Activated naive CD4-positive, alpha-beta T cell treated with anti-CD3 and anti-CD28 coated beads, Interleukin-2, amount 50 U/mL, for 24 hours (primary cell): ENCODE measurements around the gene STRA6.

Experiments
- H3K27ac Mint-ChIP-seq: one replicate; pipeline ENCODE4 v1.8.0; 2021; ENCODE audit warnings: mild to moderate bottlenecking, mixed read lengths
- H3K27me3 Mint-ChIP-seq: one replicate; pipeline ENCODE4 v1.8.0; 2021; ENCODE audit warnings: mixed read lengths
- H3K36me3 Mint-ChIP-seq: one replicate; pipeline ENCODE4 v1.8.0; 2021; ENCODE audit warnings: mixed read lengths
- H3K4me1 Mint-ChIP-seq: one replicate; pipeline ENCODE4 v1.8.0; 2021; ENCODE audit warnings: mixed read lengths
- H3K4me3 Mint-ChIP-seq: one replicate; pipeline ENCODE4 v1.8.0; 2021; ENCODE audit warnings: mild to moderate bottlenecking, mixed read lengths
- H3K9me3 Mint-ChIP-seq: one replicate; pipeline ENCODE4 v1.8.0; 2021; ENCODE audit warnings: mixed read lengths

STRA6 gene

DNA sequence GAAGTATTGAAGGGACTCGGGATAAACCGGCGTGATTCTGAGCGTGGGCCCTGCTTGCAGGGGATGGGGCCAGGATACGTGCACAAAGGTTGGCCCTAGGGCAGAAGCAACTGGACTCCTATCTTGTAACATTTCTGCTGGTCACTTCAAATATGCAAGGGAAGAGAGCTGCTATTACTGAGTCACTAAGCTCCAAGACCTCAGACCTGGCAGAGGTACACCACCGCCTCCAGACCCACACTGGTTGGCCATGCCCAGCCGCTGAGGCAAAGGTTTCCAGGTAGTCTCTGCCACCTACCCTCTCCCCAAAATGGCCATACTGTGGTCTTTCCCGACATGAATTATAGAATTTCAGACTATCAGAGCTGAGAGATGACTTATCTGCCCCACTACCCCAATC lies 13.4 kb upstream of the STRA6 start:
- no peaks in the 10 kb centered on the region for H3K36me3 Mint-ChIP-seq
- H3K4me3 Mint-ChIP-seq = no peak overlapping the region
- H3K27ac Mint-ChIP-seq = no peak overlapping the region
- H3K9me3 Mint-ChIP-seq = no peaks in the 10 kb centered on the region
- H3K27me3 Mint-ChIP-seq = peaks cover 6% of the 10 kb centered on the region
- no peaks in the 10 kb centered on the region for H3K4me1 Mint-ChIP-seq

- no peaks in the 10 kb centered on the region for H3K36me3 Mint-ChIP-seq
- peaks cover 3% of the 10 kb centered on the region for H3K27me3 Mint-ChIP-seq
- no peaks in the 10 kb centered on the region for H3K4me1 Mint-ChIP-seq
- H3K9me3 Mint-ChIP-seq = no peaks in the 10 kb centered on the region
- no peak overlapping the region for H3K4me3 Mint-ChIP-seq
- no peak overlapping the region for H3K27ac Mint-ChIP-seq
These were observed 11.9 kb upstream of the STRA6 start for GRCh38 chr15:74214324-74215021.

DNA sequence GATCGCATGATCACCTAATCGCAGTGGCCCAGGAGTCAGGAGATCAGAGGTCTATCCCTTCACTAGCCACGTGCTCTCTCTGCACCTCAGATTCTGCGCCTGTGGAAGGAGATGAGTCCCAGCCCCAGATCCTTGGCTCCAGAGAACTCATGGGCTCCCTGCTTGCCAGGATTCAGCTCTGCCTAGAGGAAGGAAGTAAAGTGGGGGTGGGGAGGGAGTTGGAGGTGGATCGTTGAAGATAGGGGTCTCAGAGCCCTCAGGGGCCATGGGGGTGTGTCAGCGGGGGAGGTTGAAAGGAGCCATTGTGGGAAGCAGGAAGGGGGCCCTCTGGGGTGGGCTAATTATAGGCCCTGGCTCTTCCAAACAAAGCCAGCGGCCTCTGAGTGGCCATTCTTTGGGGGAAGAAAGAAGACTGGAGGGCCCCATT lies 11.3 kb upstream of the STRA6 start:
- Mint-ChIP-seq H3K4me3 (no peak overlapping the region), H3K27me3 (peaks cover 3% of the 10 kb centered on the region)

DNA sequence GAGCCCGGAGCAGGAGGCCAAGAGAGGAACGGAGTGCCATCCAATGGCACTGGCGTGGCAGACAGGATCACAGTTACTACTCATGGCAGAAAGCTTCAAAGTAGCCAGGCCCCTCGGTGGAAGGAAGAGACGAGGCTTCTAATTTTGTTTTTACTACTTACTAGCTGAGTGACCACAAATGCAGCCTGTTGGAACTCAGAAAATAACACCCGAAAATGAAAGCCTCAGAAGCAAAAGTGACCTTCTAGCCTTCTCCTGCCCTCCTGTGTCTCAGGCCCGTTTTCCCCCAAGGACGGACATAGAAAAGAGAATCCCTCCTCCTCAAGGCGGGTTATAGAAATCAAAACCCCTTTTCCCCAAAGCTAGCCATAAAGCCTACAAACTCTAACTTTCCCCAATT lies 9.9 kb upstream of the STRA6 start:
- no peak overlapping the region for H3K27ac Mint-ChIP-seq

More for the DNA sequence above, 11.3 kb upstream of the STRA6 start:
- H3K4me1 Mint-ChIP-seq = no peaks in the 10 kb centered on the region
- no peaks in the 10 kb centered on the region for H3K9me3 Mint-ChIP-seq
- H3K27ac Mint-ChIP-seq = no peak overlapping the region
- no peaks in the 10 kb centered on the region for H3K36me3 Mint-ChIP-seq

DNA sequence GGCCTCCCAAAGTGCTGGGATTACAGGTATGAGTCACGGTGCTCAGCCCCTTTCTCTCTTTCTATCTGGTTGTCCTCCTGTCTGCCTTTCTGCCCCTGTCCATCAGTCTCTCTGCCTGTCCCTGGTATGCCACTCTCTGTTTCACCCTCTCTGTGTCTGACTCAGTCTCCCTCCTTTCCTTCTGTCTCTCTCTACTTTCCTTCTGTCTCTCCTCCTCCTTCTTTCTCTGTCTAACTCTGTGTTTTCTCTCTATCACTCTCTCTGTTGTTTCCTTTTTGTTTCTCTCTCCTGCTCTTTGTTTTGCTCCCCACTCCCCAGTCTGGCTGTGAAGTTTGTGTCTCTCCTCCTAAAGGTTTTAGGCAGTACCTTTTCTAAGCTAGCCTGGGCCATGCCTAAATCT lies 9.1 kb upstream of the STRA6 start:
- no peaks in the 10 kb centered on the region for H3K9me3 Mint-ChIP-seq
- H3K4me1 Mint-ChIP-seq = no peaks in the 10 kb centered on the region
- H3K27ac Mint-ChIP-seq = no peak overlapping the region
- no peak overlapping the region for H3K4me3 Mint-ChIP-seq
- peaks cover 3% of the 10 kb centered on the region for H3K27me3 Mint-ChIP-seq
- no peaks in the 10 kb centered on the region for H3K36me3 Mint-ChIP-seq

More for the DNA sequence above, 9.9 kb upstream of the STRA6 start:
- H3K36me3 Mint-ChIP-seq = no peaks in the 10 kb centered on the region
- H3K4me1 Mint-ChIP-seq = no peaks in the 10 kb centered on the region
- no peaks in the 10 kb centered on the region for H3K9me3 Mint-ChIP-seq
- H3K27me3 Mint-ChIP-seq = peaks cover 3% of the 10 kb centered on the region
- no peak overlapping the region for H3K4me3 Mint-ChIP-seq

GRCh38 chr15:74210729-74211128 lies 8.1 kb upstream of the STRA6 start:
- no peaks in the 10 kb centered on the region for H3K36me3 Mint-ChIP-seq
- no peaks in the 10 kb centered on the region for H3K9me3 Mint-ChIP-seq
- no peak overlapping the region for H3K27ac Mint-ChIP-seq
- H3K4me1 Mint-ChIP-seq = no peaks in the 10 kb centered on the region
- H3K4me3 Mint-ChIP-seq = no peak overlapping the region
- H3K27me3 Mint-ChIP-seq = peaks cover 2% of the 10 kb centered on the region

DNA sequence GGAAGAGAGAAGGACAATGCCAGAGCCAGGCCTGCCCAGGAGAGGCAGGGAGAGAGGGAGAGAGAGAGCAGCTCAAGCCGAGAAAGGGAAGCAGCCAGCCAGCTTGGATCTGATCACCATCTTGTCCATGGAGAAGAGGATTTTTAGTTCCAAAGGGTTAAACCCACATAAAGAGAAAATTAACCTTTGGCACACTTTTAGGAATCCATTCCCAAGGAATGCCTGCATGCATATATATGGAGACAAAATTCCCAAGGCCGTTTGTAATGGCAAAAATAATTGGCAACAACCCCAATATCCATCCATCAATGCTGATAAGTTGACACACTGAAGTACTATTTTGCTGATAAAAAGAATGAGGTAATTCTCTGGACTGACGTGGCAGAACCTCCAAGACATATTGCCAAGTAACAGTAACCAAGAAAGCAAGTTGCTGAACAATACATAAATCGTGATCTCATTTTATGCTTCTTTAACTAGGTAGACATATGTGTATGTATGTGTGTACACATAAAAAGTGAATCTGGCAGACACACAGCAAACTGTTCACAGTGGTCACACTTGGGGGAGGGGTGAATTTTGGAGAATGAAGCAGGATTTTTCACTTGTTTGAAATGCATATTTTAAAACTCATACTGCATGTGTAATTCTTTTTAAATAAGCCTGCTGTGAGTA lies 7.5 kb upstream of the STRA6 start:
- Mint-ChIP-seq H3K36me3 (no peaks in the 10 kb centered on the region), H3K4me3 (no peak overlapping the region), H3K9me3 (no peaks in the 10 kb centered on the region), H3K27ac (no peak overlapping the region), H3K27me3 (peaks cover 2% of the 10 kb centered on the region), H3K4me1 (no peaks in the 10 kb centered on the region)

DNA sequence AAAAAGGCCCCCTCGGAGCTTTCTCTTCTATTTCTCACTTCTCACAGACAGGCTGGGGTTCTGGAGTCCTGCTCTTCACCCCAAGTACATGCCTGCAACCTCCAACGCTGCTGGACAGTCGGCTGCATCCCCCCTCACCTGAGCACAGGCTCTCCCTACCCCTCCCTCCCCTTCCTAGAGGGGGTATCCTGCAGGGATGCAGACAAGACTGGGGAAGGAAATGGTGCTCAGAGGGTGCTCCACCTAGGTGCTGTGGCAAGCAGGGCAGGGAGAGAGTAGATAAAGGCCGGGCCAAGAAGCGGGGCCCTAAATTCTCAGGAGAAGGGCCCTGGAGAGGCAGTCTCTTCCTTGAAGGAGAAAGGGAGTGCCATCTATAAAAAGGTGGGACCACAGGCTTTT lies 7.0 kb upstream of the STRA6 start:
- Mint-ChIP-seq H3K4me3 (no peak overlapping the region), H3K27ac (peak overlapping the region; percentile 65), H3K9me3 (no peaks in the 10 kb centered on the region), H3K4me1 (no peaks in the 10 kb centered on the region), H3K36me3 (no peaks in the 10 kb centered on the region), H3K27me3 (no peaks in the 10 kb centered on the region)

DNA sequence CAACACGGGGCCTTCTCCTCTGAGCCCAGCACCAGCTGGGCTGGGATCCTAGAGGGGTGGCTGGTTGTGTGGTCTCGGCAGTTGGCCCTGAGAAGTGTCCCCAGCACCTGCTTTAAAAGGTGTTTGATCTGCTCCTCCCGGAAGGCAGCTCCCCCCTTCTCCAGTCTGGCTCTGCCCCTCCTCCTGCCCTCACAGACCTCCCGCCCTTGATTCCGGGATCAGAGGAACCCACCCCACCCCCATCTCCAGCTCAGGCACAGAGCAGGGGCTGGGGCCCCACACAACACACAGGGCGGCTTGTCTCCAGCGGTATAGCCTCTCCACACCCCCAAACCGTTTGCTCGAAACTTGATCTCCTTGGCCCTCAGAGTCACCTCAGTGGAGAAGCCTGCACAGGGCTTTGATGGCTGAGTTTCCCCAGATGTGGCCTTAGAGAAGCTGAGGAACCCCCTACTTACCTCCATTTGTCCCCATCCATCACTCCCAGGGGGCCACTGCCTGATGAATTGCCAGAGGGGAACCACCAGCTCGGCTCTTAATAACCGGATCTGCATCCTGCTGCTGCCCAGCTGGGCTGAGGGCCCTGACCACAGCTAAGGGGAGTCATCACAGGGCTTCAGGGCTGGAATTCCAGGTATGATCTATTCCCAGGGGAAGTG lies 6.4 kb upstream of the STRA6 start:
- no peak overlapping the region for H3K4me3 Mint-ChIP-seq
- no peaks in the 10 kb centered on the region for H3K36me3 Mint-ChIP-seq
- H3K27me3 Mint-ChIP-seq = no peaks in the 10 kb centered on the region
- H3K9me3 Mint-ChIP-seq = no peaks in the 10 kb centered on the region
- H3K27ac Mint-ChIP-seq = no peak overlapping the region
- no peaks in the 10 kb centered on the region for H3K4me1 Mint-ChIP-seq

GRCh38 chr15:74208496-74208895 lies 5.9 kb upstream of the STRA6 start:
- no peaks in the 10 kb centered on the region for H3K27me3 Mint-ChIP-seq
- no peaks in the 10 kb centered on the region for H3K36me3 Mint-ChIP-seq
- no peaks in the 10 kb centered on the region for H3K4me1 Mint-ChIP-seq
- H3K4me3 Mint-ChIP-seq = no peak overlapping the region
- H3K27ac Mint-ChIP-seq = no peak overlapping the region
- no peaks in the 10 kb centered on the region for H3K9me3 Mint-ChIP-seq

GRCh38 chr15:74207652-74208440 lies 5.3 kb upstream of the STRA6 start:
- Mint-ChIP-seq H3K36me3 (no peaks in the 10 kb centered on the region), H3K27me3 (no peaks in the 10 kb centered on the region), H3K27ac (no peak overlapping the region), H3K9me3 (no peaks in the 10 kb centered on the region), H3K4me1 (no peaks in the 10 kb centered on the region), H3K4me3 (no peak overlapping the region)

GRCh38 chr15:74206801-74207281 lies 4.3 kb upstream of the STRA6 start:
- Mint-ChIP-seq H3K9me3 (no peaks in the 10 kb centered on the region), H3K36me3 (no peaks in the 10 kb centered on the region), H3K27me3 (no peaks in the 10 kb centered on the region), H3K4me1 (no peaks in the 10 kb centered on the region), H3K27ac (no peak overlapping the region), H3K4me3 (no peak overlapping the region)

DNA sequence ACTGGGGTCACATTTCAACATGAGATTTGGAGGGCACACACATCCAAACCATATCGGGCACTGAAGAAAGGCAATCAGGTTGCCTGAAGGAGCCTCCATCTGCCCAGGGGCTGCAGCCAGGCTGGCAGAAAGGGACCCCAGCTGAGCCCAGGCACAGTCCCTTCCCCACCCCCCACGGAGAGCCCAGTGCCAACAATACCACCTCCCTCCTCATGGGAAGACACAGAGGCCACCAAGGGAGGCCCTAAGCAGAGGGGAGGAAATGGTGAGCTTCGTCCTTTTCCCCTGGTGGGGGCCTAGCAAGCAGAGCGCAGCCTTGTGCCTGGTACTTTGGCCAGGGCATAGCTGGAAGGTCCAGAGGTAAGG lies 3.0 kb upstream of the STRA6 start:
- Mint-ChIP-seq H3K4me1 (no peaks in the 10 kb centered on the region), H3K27me3 (peaks cover 3% of the 10 kb centered on the region), H3K27ac (no peak overlapping the region), H3K9me3 (no peaks in the 10 kb centered on the region), H3K36me3 (no peaks in the 10 kb centered on the region), H3K4me3 (no peak overlapping the region)

DNA sequence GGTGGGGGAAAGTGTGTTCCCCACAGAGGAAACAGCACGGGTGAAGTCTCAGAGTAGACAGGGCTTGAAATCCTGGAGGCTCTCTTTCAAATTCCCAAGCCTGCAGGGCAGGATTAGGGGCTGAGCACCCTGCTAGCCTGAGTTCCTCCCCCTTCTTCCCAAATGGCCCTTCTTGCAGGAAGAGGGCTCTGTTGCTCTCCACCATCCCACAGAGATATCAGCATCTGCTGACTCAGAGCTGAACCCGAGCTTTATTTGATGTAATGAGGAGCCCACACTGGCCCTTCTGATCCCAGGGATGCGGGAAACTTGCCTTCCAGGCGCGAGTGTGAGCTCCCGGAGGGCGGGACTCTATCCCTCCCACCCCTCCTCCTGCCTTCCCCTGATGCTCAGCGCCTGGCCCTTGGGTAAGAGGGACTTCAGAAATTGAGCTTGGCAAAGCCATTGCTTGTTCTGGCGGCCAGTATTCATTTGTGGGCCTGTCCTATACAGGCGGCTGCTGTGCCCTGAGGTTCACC lies 1.4 kb upstream of the STRA6 start:
- Mint-ChIP-seq H3K4me3 (no peak overlapping the region), H3K36me3 (no peaks in the 10 kb centered on the region), H3K27ac (no peak overlapping the region), H3K9me3 (no peaks in the 10 kb centered on the region), H3K27me3 (peaks cover 3% of the 10 kb centered on the region), H3K4me1 (no peaks in the 10 kb centered on the region)

- Mint-ChIP-seq H3K27me3 (peaks cover 3% of the 10 kb centered on the region), H3K27ac (peak overlapping the region; percentile 55), H3K4me3 (no peak overlapping the region), H3K4me1 (no peaks in the 10 kb centered on the region), H3K36me3 (no peaks in the 10 kb centered on the region), H3K9me3 (no peaks in the 10 kb centered on the region)
These were observed 722 bp downstream of the STRA6 start for GRCh38 chr15:74201710-74202420.
